Myocyte (in vitro differentiated cells): ENCODE results near the gene CCDC184. TPM values are rescaled to one million over a fixed set of nuclear protein-coding genes. Genes with fewer than 3 reads are reported as not detected.

Experiments used
- DNase-seq: peaks from one replicate; pipeline ENCODE4 v3.0.0-alpha.2; 2012; ENCODE audit warnings: low read depth
- total RNA-seq: library from RNA; depleted of rRNA; stranded (reverse); fragments of >200 nt; gene quantifications from 2 replicates; pipeline ENCODE4 v1.2.3, GENCODE V29; 2014

Gene CCDC184
- total RNA-seq, 1 donor from 2014 or later: 0.08 TPM

DNA sequence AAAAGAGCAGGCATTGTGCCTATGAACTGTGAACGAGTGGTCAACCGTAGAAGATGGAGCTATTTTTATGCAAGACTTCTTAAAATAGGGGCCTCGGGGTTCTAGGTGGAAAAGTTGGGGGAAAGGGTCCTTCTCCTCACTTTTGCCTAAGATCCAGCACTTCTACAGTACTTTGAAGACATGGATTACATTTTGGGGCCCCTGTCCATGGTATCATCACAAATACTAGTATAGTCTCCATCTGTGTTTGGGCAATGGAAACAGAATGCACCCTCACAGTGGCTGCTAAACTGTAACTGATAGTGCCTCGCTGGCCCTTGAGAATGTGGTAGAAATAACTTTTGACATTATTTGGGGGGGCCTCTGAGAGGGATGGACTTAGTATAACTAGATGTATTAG lies 5.5 kb upstream of the CCDC184 start:
- DNase-seq: no peak

DNA sequence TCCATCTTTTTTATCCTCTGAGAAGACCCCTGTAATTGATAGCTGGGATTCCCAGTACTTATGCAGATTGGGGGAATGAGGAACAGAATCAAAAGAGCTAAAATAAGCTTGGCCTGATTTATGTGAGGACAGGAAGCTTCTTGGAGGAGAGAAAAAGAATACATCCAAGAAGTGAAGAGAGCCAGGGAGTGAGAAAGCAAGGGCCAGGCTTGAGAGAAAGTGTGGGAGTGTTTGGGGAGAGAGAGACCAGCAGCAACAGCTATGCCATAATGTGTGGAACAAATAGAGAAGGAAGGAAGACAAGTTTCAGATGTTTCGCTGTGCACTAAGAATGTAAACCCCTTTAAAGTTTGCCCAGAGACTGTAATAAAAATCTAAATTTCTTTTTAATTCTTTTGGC lies 4.0 kb upstream of the CCDC184 start:
- DNase-seq: no peak

GRCh38 chr12:48180424-48180823 lies 3.0 kb upstream of the CCDC184 start:
- no peak for DNase-seq

DNA sequence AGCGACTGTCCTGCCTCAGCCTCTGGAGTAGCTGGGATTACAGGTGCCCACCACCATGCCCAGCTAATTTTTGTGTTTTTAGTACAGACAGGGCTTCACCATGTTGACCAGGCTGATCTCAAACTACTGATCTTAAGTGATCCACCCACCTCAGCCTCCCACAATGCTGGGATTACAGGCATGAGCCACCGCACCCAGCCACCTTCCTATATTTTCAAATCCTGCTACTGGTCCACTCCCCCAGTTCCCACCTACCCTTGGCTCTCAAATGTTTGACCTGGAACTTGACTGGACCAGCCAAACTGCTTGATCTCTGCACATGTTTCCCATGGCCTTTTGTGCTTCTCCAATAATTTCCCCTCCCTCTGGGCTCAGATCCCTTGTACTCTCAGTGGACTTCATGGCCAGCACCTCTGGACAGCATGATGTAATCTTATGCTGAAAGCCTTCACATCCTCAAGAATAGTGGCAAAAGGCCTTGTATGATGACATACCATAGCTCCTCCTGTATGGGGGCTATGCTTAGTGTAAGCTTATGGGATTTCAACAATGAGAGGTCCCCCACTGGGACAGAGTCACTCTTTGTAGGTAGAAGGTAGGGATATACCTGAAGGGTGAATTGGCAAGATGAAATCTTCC lies 2.5 kb upstream of the CCDC184 start:
- no peak for DNase-seq

DNA sequence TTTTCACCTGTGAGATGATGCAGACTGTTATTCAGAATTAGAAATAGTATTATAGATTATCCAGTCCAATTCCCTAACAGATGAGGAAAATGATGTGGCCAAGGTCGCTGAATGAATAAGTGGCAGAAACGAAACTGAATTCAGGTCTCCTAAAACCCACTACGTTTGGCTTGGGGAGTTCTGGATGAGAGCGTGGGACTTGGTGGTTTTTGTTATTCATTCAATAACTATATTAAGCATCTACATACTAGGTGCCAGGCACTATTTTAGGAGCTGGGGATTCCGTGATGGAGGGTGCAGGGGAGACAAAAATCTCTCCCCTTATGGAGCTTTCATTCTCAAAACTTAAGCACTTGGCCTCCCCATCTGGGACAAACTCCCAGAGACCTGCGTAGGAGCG lies 813 bp upstream of the CCDC184 start:
- DNase-seq: no peak

- no peak for DNase-seq
These were observed 568 bp downstream of the CCDC184 start for GRCh38 chr12:48183876-48184548.

- peak; percentile 57 for DNase-seq
These were observed 1.1 kb downstream of the CCDC184 start for GRCh38 chr12:48184549-48184922.

- DNase-seq: no peak
These were observed 1.9 kb downstream of the CCDC184 start for GRCh38 chr12:48185181-48185919.

DNA sequence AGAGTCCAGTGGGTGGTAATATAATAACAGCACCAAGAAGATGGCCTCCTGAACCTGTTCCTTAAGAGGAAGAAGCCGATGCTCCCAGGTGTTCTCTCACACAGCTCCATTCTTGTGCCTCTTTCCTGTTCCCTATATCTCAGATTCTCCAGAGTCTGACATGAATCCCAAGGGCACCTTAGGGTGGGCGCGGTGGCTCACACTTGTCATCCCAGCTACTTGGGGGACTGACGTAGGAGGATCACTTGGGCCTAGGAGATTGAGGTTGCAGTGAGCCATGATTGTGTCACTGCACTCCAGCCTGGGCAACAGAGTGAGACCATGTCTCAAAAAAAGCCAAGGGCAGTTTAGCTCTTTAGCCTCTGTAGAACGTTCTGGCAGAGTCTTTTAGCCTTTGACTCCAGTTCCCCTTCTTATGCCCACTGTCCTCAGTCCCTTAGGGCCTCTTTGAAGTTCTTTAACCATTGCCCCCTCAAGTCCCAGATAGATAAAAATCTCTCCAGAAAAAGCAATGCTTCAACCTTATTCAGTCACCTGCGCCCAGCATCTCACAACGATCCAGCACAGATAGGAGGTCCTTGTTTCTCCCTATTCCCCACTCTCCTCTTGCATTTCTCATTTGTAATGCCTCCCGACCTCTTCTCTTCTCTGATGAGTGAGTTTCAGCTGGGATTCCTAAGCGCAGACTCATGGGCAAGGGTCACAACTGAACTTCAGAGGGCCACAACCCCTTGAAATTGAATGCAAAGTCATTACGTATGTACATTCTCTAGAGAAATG lies 4.7 kb downstream of the CCDC184 start:
- DNase-seq: no peak

DNA sequence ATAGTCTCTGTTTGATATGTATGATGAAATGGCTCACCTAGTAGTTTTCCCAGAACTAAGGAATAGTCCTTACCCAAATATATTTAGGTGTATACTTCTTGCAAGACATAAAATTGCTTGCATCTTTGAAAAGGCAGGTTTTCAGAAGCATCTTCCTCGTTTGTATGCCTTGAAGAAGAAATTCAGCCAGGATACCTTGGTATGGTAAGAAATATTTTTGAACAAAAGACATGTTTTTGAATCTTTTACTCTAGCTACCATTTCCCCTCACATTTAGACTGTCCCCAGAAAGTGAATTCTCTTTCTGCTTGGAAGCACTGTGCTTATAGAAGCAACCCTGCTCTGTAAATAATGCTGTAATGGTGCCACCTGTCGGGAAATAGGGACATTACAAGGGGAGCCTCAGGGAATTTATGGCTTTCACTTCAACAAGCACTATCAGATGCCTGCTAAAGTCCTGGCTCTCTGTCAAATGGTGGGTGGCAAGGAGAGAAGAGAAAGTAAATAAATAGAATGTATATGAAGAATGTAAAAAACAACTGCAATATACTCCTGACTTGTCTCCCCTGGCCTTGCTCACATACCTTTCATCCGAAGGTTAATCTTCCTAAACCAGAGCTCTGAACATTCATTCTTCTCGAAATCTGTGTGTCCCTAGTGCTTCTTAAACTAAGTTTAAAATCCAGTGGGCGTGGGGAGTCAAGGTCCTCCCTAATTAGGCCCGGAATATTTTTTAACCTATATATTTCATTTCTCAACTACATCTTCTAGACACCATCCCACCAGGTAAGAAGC lies 6.1 kb downstream of the CCDC184 start:
- peak; percentile 81 for DNase-seq

GRCh38 chr12:48191096-48191495 lies 7.7 kb downstream of the CCDC184 start:
- no peak for DNase-seq

GRCh38 chr12:48192861-48193260 lies 9.4 kb downstream of the CCDC184 start:
- no peak for DNase-seq

DNA sequence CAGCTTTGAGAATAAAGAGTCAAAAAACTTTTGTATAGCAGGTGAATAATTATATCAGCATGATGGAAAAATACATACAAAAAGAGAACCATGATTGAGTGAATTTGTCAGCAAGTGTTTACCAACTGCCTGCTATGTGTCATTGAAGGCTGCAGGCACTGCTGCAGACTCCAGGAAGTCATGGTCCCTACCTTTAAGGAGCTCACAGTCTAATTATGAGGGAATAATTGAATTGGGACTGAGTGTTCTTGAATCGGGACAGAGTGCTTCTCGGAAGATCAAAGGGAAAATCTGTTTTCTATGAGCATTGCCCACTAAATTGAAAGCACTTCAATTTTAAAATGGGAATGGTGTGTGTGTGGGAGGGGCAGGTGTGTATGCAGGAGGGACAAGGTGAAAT lies 10.2 kb downstream of the CCDC184 start:
- no peak for DNase-seq

DNA sequence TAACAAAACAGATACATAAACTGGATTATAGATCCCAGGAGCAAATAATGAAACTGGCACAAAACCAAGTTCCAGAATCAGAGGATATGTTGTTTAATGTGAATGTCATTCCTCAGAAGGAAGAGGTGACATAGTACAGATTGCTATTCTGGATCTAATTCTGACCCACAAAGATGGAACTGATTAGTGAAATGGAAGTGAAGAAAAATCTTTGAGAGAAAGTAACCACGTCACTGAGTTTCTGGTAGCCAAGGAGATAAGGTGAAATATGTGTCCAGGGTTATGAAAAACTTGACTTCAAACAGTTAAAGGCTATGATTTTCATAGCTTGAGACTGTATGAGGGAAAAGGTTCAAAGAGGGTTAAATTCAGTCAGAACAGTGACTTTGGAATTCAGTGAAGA lies 11.4 kb downstream of the CCDC184 start:
- no peak for DNase-seq

GRCh38 chr12:48197549-48197970 lies 14.1 kb downstream of the CCDC184 start:
- DNase-seq: no peak

DNA sequence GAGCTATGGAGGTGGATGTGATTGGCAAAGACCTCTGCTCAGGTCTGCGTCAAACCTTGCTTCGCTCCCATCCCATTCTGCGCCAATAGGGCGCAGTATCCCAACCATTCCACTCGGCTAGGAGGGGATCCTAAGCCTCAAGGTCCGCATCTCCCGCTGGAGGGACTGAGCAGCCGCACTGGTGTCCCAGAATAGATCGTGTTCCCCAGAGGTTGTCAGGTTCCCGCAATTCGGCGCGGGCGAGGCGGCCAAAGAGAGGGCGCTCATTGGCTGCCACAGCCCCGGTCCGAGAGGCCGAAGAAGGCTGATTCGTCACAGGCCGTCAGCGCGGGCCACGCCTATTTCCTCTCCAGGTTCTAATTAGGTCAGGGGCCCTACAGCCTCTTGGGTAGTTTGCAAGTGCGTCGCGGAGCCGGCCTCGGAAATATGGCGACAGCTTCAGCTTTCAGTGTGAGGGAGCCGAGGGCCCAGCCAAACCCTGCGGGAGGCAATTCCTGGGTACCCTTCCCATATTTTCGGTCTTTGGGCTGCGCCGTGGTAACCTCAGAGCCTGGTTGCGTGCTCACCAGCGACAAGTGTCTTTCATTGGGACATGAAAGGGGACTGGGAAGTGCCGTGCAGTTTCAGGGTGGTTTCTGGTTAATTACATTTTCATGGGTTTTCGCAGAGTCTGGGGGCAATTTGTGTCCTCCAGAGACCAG lies 14.7 kb downstream of the CCDC184 start:
- peak; percentile 31 for DNase-seq

DNA sequence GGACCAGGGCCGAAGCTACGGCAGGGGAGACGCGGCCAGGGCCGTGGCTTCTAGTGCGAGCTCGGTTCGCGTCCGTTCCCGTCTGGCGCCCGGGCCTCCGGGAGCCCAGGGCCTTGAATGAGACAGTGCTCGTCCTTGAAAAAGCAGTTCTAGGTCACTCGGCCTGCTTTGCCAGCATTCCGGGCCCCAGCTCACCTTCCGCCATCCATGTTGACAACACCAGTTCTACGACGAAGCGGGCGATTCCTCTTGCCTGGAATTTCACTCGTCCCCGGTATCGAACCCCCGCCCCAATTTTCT lies 15.2 kb downstream of the CCDC184 start:
- no peak for DNase-seq

DNA sequence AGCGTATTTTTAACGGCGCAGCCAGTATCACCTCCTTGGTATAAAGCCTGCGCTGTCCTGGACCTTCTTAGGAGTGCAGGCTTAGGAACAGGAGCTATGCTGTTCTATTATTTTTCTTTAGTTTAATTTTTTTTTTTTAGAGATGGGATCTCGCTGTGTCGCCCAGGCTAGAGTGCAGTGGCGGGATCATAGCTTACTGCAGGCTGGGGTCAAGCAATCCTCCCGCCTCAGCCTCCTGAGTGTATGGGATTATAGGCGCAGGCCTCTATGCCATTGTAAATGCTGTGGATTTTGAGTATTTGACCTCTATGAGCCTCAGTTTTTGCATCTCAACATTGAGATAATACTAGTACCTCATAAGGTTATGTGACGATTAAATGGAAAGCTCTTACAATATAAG lies 15.5 kb downstream of the CCDC184 start:
- DNase-seq: no peak

DNA sequence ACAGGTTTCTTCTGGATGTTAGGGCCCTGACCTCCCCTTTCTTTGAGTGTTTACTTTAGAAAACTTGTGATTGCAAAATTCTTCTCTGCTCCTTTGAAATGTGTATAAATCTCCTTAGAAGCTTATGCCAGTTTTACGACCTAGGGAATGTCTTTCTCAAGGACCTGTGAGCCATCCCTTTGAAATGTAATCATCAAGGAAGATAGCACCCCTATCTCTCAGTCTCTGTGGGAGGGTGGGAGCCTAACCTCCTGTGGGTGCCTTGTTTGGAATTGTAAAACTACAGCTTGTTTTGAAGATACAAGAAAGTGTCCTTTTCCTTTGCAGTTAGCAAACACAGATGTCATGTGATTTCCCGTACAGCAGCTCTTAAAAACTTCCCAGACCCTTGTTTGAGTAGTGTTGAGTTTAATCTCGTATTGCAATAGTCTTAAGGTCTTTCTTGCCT lies 16.4 kb downstream of the CCDC184 start:
- no peak for DNase-seq

GRCh38 chr12:48201091-48201490 lies 17.6 kb downstream of the CCDC184 start:
- DNase-seq: no peak
